ENCODE results near the gene RASGRF1.
A peak's percentile ranks its signal among the peaks of the same experiment; 100 is the strongest.

Gene RASGRF1

DNA sequence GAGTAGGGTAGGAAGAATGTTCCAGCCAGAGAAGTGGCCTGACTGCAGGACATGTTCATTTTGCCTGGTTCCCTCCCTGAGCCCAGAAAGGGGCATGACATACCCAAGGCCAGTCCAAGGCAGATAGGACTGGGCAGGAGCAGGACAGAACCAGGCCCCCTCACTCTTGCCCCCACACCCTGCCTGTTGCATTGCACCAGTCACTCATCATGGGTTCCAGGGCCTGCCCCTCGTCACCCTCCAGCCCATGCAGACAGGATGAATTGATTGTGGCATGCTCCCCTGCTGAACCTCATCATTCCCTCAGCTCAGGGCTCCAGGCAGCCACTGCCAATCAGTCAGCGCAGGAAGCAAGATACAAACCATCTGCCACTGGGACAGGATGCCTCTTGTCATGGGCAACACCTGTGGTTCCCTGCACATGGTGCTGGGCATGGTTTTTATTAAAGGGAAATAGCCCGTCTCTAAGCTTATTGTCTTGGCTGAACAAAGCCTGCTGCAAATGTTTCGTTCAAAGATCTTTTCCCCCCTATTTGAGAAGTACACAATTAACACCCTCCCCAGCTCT is 48.9 kb downstream of the RASGRF1 start:
- POLR2A ChIA-PET, result no interaction called here
- CTCF ChIA-PET, result no interaction called here

DNA sequence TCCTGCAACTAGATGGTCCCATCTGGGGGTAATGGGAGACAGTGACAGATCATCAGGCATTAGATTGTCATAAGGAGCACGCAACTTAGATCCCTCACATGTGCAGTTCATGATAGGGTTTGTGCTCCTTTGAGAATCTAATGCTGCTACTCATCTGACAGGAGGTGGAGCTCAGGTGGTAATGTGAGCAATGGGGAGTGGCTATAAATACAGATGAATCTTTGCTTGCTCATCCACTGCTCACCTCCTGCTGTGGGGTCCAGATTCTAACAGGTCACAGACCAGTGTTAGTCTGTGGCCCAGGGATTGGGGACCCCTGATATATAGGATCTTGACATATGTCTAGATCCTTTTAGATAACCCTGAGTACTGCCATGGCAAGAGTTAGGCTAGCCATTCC is 52.7 kb downstream of the RASGRF1 start:
- POLR2A ChIA-PET, result no interaction called here
- no peaks in the 10 kb centered on the region for H3K36me3 ChIP-seq (ENCODE audit: control insufficient read depth in 2 of 2, insufficient read depth in 1 of 2, low read length in 2 of 2)

More for the DNA sequence above, 48.9 kb downstream of the RASGRF1 start:
- Histone ChIP-seq H3K36me3 (ENCODE audit: control insufficient read depth in 2 of 2, insufficient read depth in 1 of 2, low read length in 2 of 2) (no peaks in the 10 kb centered on the region), H3K9me3 (ENCODE audit: control insufficient read depth, insufficient read depth, low read depth, low read length) (no peaks in the 10 kb centered on the region), H3K27ac (ENCODE audit: extremely low read depth, low read depth, low read length) (no peak overlapping the region), H3K4me3 (ENCODE audit: low read depth, low read length) (no peak overlapping the region), H3K4me1 (ENCODE audit: control insufficient read depth, insufficient read depth, low read length) (no peaks in the 10 kb centered on the region)
- no peak for TF ChIP-seq ZNF426 (tag by site-specific recombination; IDR thresholded peaks at IDR 0.05)
- no peak for TF ChIP-seq ZNF292 (tag by site-specific recombination; IDR thresholded peaks at IDR 0.05; ENCODE audit: borderline replicate concordance, low read depth)
- TF ChIP-seq, protein P1, sequence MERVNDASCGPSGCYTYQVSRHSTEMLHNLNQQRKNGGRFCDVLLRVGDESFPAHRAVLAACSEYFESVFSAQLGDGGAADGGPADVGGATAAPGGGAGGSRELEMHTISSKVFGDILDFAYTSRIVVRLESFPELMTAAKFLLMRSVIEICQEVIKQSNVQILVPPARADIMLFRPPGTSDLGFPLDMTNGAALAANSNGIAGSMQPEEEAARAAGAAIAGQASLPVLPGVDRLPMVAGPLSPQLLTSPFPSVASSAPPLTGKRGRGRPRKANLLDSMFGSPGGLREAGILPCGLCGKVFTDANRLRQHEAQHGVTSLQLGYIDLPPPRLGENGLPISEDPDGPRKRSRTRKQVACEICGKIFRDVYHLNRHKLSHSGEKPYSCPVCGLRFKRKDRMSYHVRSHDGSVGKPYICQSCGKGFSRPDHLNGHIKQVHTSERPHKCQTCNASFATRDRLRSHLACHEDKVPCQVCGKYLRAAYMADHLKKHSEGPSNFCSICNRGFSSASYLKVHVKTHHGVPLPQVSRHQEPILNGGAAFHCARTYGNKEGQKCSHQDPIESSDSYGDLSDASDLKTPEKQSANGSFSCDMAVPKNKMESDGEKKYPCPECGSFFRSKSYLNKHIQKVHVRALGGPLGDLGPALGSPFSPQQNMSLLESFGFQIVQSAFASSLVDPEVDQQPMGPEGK (tag by site-specific recombination; IDR thresholded peaks at IDR 0.05), result no peak
- TF ChIP-seq, protein P2, sequence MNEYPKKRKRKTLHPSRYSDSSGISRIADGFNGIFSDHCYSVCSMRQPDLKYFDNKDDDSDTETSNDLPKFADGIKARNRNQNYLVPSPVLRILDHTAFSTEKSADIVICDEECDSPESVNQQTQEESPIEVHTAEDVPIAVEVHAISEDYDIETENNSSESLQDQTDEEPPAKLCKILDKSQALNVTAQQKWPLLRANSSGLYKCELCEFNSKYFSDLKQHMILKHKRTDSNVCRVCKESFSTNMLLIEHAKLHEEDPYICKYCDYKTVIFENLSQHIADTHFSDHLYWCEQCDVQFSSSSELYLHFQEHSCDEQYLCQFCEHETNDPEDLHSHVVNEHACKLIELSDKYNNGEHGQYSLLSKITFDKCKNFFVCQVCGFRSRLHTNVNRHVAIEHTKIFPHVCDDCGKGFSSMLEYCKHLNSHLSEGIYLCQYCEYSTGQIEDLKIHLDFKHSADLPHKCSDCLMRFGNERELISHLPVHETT (tag by site-specific recombination; IDR thresholded peaks at IDR 0.05), result no peak
- TF ChIP-seq ZNF174 (tag by site-specific recombination; IDR thresholded peaks at IDR 0.05), result no peak
- TF ChIP-seq SETDB1 (IDR thresholded peaks at IDR 0.05; ENCODE audit: insufficient read length, low read length), result no peak
- no peak for TF ChIP-seq ZNF654 (tag by site-specific recombination; IDR thresholded peaks at IDR 0.05; ENCODE audit: low read depth)
- TF ChIP-seq ZNF19 (tag by site-specific recombination; IDR thresholded peaks at IDR 0.05; ENCODE audit: low read depth), result no peak
- no peak for TF ChIP-seq ZNF416 (tag by site-specific recombination; IDR thresholded peaks at IDR 0.05)
- TF ChIP-seq, protein P3, sequence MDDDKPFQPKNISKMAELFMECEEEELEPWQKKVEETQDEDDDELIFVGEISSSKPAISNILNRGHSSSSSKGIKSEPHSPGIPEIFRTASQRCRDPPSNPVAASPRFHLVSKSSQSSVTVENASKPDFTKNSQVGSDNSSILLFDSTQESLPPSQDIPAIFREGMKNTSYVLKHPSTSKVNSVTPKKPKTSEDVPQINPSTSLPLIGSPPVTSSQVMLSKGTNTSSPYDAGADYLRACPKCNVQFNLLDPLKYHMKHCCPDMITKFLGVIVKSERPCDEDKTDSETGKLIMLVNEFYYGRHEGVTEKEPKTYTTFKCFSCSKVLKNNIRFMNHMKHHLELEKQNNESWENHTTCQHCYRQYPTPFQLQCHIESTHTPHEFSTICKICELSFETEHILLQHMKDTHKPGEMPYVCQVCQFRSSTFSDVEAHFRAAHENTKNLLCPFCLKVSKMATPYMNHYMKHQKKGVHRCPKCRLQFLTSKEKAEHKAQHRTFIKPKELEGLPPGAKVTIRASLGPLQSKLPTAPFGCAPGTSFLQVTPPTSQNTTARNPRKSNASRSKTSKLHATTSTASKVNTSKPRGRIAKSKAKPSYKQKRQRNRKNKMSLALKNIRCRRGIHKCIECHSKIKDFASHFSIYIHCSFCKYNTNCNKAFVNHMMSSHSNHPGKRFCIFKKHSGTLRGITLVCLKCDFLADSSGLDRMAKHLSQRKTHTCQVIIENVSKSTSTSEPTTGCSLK (tag by site-specific recombination; IDR thresholded peaks at IDR 0.05), result no peak

DNA sequence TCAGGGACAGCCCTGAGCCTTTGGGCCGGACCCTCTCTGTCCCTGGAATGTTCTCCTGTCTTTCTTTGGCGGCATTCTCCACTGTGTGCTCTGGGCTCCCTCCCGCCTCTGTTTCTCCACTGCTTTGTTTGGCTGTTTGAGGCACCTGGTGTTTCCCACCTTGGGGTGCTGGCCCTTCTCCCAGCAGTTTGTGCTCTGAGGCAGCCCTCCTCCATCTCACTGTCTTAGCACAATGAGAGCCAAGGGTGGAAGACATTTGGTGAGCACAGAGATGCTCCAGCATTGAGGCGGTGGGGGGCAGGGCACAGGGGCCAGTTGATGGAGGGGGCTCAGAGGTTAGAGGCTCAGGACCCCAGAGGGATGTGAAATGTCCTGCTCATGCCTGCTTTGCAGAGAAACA is 54.3 kb downstream of the RASGRF1 start:
- Histone ChIP-seq H3K9me3 (ENCODE audit: control insufficient read depth, insufficient read depth, low read depth, low read length) (no peaks in the 10 kb centered on the region), H3K27ac (ENCODE audit: extremely low read depth, low read depth, low read length) (no peak overlapping the region), H3K36me3 (ENCODE audit: control insufficient read depth in 2 of 2, insufficient read depth in 1 of 2, low read length in 2 of 2) (no peaks in the 10 kb centered on the region), H3K4me1 (ENCODE audit: control insufficient read depth, insufficient read depth, low read length) (no peaks in the 10 kb centered on the region), H3K4me3 (ENCODE audit: low read depth, low read length) (no peak overlapping the region)
- ChIA-PET CTCF (interaction anchor here (0.7 to 2.0 kb wide), 2 partner anchors 149 to 155 kb away, joined by 3 to 13 read pairs; no protein-coding TSS in a partner anchor), POLR2A (no interaction called here)
- no peak for TF ChIP-seq BCL11A (tag by site-specific recombination; IDR thresholded peaks at IDR 0.05; ENCODE audit: low read depth)
- TF ChIP-seq ZNF768 (tag by site-specific recombination; IDR thresholded peaks at IDR 0.05), result no peak
- no peak for TF ChIP-seq ZNF175 (tag by site-specific recombination; IDR thresholded peaks at IDR 0.05)
- TF ChIP-seq, protein P4, sequence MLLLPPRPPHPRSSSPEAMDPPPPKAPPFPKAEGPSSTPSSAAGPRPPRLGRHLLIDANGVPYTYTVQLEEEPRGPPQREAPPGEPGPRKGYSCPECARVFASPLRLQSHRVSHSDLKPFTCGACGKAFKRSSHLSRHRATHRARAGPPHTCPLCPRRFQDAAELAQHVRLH (tag by site-specific recombination; IDR thresholded peaks at IDR 0.05), result no peak
- TF ChIP-seq ZNF391 (tag by site-specific recombination; IDR thresholded peaks at IDR 0.05; ENCODE audit: borderline replicate concordance, low read depth), result no peak
- no peak for TF ChIP-seq ZSCAN16 (tag by site-specific recombination; IDR thresholded peaks at IDR 0.05)
- no peak for TF ChIP-seq KLF10 (tag by site-specific recombination; IDR thresholded peaks at IDR 0.05)
- TF ChIP-seq ZNF324 (tag by site-specific recombination; IDR thresholded peaks at IDR 0.05), result no peak
- no peak for TF ChIP-seq ZBTB20 (tag by site-specific recombination; IDR thresholded peaks at IDR 0.05)

More for the DNA sequence above, 52.7 kb downstream of the RASGRF1 start:
- Histone ChIP-seq H3K9me3 (ENCODE audit: control insufficient read depth, insufficient read depth, low read depth, low read length) (no peaks in the 10 kb centered on the region), H3K27ac (ENCODE audit: extremely low read depth, low read depth, low read length) (no peak overlapping the region), H3K4me1 (ENCODE audit: control insufficient read depth, insufficient read depth, low read length) (no peaks in the 10 kb centered on the region), H3K4me3 (ENCODE audit: low read depth, low read length) (no peak overlapping the region)
- CTCF ChIA-PET, result interaction anchor here (1.2 kb wide), 1 partner anchor 9 kb away, joined by 5 read pairs; no protein-coding TSS in a partner anchor
- TF ChIP-seq ZNF610 (tag by site-specific recombination; IDR thresholded peaks at IDR 0.05; ENCODE audit: borderline replicate concordance), result peak; percentile 98
- TF ChIP-seq, protein P5, sequence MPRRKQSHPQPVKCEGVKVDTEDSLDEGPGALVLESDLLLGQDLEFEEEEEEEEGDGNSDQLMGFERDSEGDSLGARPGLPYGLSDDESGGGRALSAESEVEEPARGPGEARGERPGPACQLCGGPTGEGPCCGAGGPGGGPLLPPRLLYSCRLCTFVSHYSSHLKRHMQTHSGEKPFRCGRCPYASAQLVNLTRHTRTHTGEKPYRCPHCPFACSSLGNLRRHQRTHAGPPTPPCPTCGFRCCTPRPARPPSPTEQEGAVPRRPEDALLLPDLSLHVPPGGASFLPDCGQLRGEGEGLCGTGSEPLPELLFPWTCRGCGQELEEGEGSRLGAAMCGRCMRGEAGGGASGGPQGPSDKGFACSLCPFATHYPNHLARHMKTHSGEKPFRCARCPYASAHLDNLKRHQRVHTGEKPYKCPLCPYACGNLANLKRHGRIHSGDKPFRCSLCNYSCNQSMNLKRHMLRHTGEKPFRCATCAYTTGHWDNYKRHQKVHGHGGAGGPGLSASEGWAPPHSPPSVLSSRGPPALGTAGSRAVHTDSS (tag by site-specific recombination; IDR thresholded peaks at IDR 0.05), result no peak

Measured in HEK293 (cell line).